ENCODE measurements around the gene MED25.

- TF ChIP-seq CTCF (IDR thresholded peaks at IDR 0.05; ENCODE audit: insufficient read depth, low read length, poor library complexity, severe bottlenecking): no peak
- TF ChIP-seq EZH2phosphoT487 (conservative IDR thresholded peaks at IDR 0.05; ENCODE audit: low read length): no peak
Measured at GRCh38 chr19:49850221-49850486, 32.1 kb downstream of the MED25 start.
